ENCODE results near the gene TMEM98.

DNA sequence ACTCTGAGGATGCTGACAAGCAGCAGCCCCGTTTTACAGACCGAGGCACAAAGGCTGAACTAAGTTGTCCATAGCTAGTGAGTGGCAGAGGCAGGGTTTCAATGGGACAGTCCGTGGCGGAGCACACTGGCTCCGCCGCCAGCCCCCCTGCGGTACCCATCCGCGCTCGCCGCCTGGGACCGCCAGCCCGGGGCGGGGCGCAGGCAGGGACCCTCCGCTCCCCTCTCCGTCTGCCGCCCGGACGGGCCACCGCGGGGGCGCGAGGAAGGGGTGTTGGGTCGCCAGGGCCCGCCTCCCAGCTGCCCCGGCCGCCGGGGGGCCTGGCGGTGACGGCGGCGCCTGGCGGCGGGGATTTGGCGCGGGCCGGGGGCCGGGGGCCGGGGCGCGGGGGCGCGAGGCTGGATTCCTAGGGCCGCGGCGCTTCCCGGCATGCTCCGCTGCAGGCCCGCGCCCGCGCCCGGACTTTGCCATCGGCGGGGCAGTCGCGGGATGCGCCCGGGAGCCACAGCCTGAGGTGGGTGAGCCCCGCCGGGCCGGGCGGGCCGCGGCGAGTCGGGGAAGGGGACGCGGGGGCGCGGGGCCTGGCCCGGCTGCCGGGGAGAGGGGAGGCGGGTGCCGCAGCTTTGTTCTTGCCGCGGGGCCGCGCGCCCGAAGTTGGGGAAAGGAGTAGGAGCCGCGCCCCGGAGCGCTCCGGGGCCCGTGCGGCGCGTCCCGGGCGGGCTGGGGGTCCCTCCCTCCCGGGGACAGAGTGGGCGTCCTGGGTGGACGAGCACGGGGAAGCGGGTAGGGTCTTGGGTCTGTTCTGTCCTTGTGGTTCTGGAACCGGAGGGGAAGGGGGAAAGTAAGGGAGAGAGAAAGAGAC, at the start of gene TMEM98:
- TF ChIP-seq POLR2A (IDR thresholded peaks at IDR 0.05): no peak
- TF ChIP-seq, protein P1, sequence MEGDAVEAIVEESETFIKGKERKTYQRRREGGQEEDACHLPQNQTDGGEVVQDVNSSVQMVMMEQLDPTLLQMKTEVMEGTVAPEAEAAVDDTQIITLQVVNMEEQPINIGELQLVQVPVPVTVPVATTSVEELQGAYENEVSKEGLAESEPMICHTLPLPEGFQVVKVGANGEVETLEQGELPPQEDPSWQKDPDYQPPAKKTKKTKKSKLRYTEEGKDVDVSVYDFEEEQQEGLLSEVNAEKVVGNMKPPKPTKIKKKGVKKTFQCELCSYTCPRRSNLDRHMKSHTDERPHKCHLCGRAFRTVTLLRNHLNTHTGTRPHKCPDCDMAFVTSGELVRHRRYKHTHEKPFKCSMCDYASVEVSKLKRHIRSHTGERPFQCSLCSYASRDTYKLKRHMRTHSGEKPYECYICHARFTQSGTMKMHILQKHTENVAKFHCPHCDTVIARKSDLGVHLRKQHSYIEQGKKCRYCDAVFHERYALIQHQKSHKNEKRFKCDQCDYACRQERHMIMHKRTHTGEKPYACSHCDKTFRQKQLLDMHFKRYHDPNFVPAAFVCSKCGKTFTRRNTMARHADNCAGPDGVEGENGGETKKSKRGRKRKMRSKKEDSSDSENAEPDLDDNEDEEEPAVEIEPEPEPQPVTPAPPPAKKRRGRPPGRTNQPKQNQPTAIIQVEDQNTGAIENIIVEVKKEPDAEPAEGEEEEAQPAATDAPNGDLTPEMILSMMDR (IDR thresholded peaks at IDR 0.05): no peak
- TF ChIP-seq EP300 (IDR thresholded peaks at IDR 0.05): no peak

All from ovary (tissue), 3 donors.